Activated CD4-positive, alpha-beta T cell treated with anti-CD3 and anti-CD28 coated beads for 36 hours (primary cell): ENCODE measurements around the gene APBB1IP. TPM values are rescaled to one million over a fixed set of nuclear protein-coding genes. Genes with fewer than 3 reads are reported as not detected.
A peak's percentile ranks its signal among the peaks of the same experiment; 100 is the strongest.
"Not testable (repeated sequence)": the region's sequence is repeated elsewhere in the genome, so short reads cannot be mapped to it uniquely, and the experiment has no call there.

Source experiments
- ATAC-seq: fragments of 200-7000 bp; cut with Tn5 transposase; one replicate; pipeline ENCODE4 v1.10.0; 2021; ENCODE audit warnings: mild to moderate bottlenecking, moderate library complexity
- CTCF ChIA-PET: fragments of 350-600 bp; sonication (Branson Sonifier 250); formaldehyde crosslinking; loops from one replicate; lab custom pipeline; 2021; ENCODE audit warnings: antibody characterized with exemption; lab: Charles Lee
- POLR2A ChIA-PET: fragments of 350-600 bp; sonication (Branson Sonifier 250); formaldehyde crosslinking; loops from one replicate; lab custom pipeline; 2021; ENCODE audit warnings: antibody characterized with exemption, inconsistent platforms; lab: Charles Lee
- DNase-seq: peaks from one replicate; pipeline ENCODE4 v3.0.0-alpha.2; 2020
- H3K27ac Mint-ChIP-seq: one replicate; pipeline ENCODE4 v1.8.0; 2021; ENCODE audit warnings: mixed read lengths
- H3K27me3 Mint-ChIP-seq: one replicate; pipeline ENCODE4 v1.8.0; 2021; ENCODE audit warnings: mixed read lengths
- H3K36me3 Mint-ChIP-seq: one replicate; pipeline ENCODE4 v1.8.0; 2021; ENCODE audit warnings: low read depth, mixed read lengths
- H3K4me1 Mint-ChIP-seq: one replicate; pipeline ENCODE4 v1.8.0; 2021; ENCODE audit warnings: mixed read lengths
- H3K4me3 Mint-ChIP-seq: one replicate; pipeline ENCODE4 v1.8.0; 2021; ENCODE audit warnings: mild to moderate bottlenecking, moderate library complexity, mixed read lengths
- H3K9me3 Mint-ChIP-seq: one replicate; pipeline ENCODE4 v1.8.0; 2021; ENCODE audit warnings: low read depth, mixed read lengths
- intact Hi-C, 2 experiments: fragments of 100-400 bp; cut with DNase I in 1 of 2; cut with micrococcal nuclease in 1 of 2; formaldehyde crosslinking; loops; one replicate each; pipeline versions ENCODE4 v1.14.2 to v1.15.1; 2022 to 2024; cut with DNase I, micrococcal nuclease
- total RNA-seq, 2 experiments: library from RNA; stranded (reverse); gene quantifications; one replicate each; pipeline ENCODE4 v1.2.3, GENCODE V29; 2021

APBB1IP gene, protein sequence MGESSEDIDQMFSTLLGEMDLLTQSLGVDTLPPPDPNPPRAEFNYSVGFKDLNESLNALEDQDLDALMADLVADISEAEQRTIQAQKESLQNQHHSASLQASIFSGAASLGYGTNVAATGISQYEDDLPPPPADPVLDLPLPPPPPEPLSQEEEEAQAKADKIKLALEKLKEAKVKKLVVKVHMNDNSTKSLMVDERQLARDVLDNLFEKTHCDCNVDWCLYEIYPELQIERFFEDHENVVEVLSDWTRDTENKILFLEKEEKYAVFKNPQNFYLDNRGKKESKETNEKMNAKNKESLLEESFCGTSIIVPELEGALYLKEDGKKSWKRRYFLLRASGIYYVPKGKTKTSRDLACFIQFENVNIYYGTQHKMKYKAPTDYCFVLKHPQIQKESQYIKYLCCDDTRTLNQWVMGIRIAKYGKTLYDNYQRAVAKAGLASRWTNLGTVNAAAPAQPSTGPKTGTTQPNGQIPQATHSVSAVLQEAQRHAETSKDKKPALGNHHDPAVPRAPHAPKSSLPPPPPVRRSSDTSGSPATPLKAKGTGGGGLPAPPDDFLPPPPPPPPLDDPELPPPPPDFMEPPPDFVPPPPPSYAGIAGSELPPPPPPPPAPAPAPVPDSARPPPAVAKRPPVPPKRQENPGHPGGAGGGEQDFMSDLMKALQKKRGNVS
- 10 to 100 TPM; 53.3 to 66.4 TPM for total RNA-seq

DNA sequence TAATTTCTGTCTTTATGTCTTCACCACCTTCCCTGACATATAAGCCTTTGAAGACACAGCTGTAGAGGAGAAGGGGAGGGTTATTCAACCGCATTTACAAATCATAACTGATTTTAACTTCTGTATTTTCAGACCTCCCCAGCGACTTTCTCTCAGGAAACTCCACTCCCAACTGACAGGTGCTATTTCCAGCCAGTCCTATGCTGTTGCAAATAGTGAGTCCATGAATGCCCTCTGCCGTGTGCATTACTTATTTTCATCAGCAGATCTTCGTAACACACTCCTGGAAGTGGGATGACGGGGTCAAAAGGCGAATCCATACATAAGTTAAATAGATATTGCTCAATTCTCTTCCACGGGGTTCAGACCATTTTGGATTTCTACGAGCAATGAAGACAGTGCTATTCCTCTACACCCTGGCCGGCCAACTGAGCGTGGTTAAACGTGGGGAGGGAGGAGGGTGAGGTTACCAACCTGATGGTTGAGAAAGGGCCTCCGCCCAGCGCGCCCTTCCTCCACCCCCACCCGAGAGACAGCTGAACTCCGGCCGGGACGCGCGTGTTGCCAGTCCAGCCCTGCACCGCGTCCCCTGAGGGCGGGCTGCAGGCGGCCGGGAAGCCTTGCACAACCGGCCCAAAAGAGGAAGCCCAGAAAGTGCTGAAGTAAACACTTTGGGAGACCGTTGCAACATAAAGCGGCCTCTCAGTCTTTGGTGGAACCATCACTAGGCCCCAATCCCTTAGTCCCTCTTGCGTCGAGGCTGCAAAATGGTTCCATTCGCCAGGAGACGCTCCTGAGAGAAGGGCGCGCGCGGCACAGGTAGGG, at the start of gene APBB1IP:
TSS of gene APBB1IP (plus strand) at position 705 of the 825 bp plus-strand sequence. CDS start 53,986 bp downstream, outside the sequence.
- intact Hi-C loops, result loop anchor here (1.0 to 10.0 kb wide), 8 partner anchors 8 to 719 kb away; partner anchors contain the start of genes PDSS1 (in 2 of the 2), ABI1 (in 1 of the 2) and MASTL (in 1 of the 2)
- POLR2A ChIA-PET, result no interaction called here
- peaks cover 49% of the 10 kb centered on the region for H3K4me1 Mint-ChIP-seq

GRCh38 chr10:26389533-26389932, 48.6 kb upstream of the APBB1IP start:
- H3K27me3 Mint-ChIP-seq, result peaks cover 10% of the 10 kb centered on the region
- ChIA-PET POLR2A (no interaction called here), CTCF (no interaction called here)
- intact Hi-C loops, result no loop called here
- DNase-seq (no peak), ATAC-seq (no peak)
- H3K27ac Mint-ChIP-seq, result no peak overlapping the region
- H3K36me3 Mint-ChIP-seq, result no peaks in the 10 kb centered on the region
- H3K4me3 Mint-ChIP-seq, result no peak overlapping the region
- H3K4me1 Mint-ChIP-seq, result peaks cover 12% of the 10 kb centered on the region
- H3K9me3 Mint-ChIP-seq, result peaks cover 3% of the 10 kb centered on the region

More for the DNA sequence above, at the start of gene APBB1IP:
- DNase-seq, result peak; percentile 73
- CTCF ChIA-PET, result no interaction called here
- peak; percentile 56 for ATAC-seq
- peak within 1 kb of the TSS; percentile 89 for H3K4me3 Mint-ChIP-seq
- H3K27ac Mint-ChIP-seq, result peak within 1 kb of the TSS; percentile 97
- H3K27me3 Mint-ChIP-seq, result no peaks in the 10 kb centered on the region
- no peaks in the 10 kb centered on the region for H3K9me3 Mint-ChIP-seq
- H3K36me3 Mint-ChIP-seq, result peaks cover 12% of the 10 kb centered on the region

DNA sequence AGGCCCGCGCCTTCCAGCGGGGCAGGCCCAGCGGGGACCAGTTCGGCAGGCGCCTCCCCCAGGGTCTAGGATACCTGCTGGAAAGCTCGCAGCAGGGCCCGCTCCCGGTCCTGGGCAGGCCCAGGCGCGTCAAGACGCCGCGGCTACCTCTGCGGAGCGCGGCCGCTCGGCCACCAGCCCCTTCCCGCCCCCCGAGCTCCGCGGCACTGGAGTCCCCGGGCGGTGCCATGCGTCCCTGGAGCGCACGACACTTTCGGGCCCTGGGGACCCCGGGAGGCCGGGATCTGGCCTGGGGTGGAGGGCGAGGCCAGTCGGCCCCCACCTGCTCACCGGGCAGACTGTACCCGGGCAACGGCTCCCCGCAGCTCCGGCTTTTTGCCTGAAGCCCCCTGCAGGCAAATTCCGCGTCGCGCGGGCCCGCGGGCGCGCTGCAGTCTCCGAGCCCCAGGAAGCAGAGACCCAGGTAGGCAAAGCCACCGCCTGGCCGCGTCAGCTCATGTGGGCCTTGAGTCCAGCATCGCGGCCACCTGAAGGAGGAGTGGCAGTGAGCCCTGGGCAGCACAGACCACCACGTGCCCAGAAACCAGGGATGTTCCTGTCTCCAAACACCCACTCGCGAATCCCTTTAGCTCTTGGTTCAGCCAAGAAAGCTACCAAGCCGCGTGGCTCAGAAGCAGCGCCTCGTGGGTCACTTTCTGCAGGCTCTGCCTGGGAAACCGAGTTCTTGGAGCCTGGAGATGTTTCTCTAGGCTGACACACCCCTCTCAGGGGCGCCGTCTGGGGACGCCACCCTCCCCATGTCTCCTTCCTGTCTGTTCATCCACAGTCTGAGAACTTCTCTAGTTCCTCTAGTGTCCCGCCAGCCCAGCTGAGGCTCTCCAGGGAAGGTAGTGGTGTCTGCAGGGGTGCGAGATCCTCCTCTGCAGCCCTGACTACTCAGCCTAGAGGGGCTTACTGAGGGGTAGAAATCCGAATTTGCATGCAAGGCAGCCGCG, 46.1 kb upstream of the APBB1IP start:
- Mint-ChIP-seq H3K27ac (no peak overlapping the region), H3K27me3 (peaks cover 10% of the 10 kb centered on the region), H3K4me1 (peaks cover 8% of the 10 kb centered on the region), H3K9me3 (peaks cover 3% of the 10 kb centered on the region), H3K36me3 (no peaks in the 10 kb centered on the region), H3K4me3 (no peak overlapping the region)
- DNase-seq, result peak; percentile 13
- peak; percentile 47 for ATAC-seq
- intact Hi-C loops, result no loop called here
- ChIA-PET CTCF (interaction anchor here (0.6 to 1.9 kb wide), 4 partner anchors 10 to 1845 kb away, joined by 3 to 8 read pairs (median 4); no protein-coding TSS in a partner anchor), POLR2A (no interaction called here)

DNA sequence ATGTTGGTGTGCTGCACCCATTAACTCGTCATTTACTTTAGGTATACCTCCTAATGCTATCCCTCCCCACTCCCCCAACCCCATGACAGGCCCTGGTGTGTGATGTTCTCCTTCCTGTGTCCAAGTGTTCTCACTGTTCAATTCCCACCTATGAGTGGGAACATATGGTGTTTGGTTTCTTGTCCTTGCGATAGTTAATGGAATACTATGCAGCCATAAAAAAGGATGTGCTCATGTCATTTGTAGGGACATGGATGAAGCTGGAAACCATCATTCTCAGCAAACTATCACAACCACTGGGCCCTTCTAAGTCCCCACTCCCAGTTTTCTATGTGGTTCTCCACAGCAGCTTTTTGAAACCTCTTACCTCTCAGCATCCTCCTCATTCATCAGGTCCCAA, 39.8 kb upstream of the APBB1IP start:
- CTCF ChIA-PET, result interaction anchor here (0.8 to 0.9 kb wide), 2 partner anchors 11 to 15 kb away, joined by 3 read pairs; no protein-coding TSS in a partner anchor
- H3K36me3 Mint-ChIP-seq, H3K4me1 Mint-ChIP-seq, DNase-seq, ATAC-seq, H3K27ac Mint-ChIP-seq, H3K27me3 Mint-ChIP-seq, H3K9me3 Mint-ChIP-seq, H3K4me3 Mint-ChIP-seq, POLR2A ChIA-PET, intact Hi-C loops: not testable (repeated sequence)

GRCh38 chr10:26407406-26407969, 30.7 kb upstream of the APBB1IP start:
- Mint-ChIP-seq H3K27ac (no peak overlapping the region), H3K9me3 (no peaks in the 10 kb centered on the region), H3K36me3 (no peaks in the 10 kb centered on the region), H3K27me3 (peaks cover 2% of the 10 kb centered on the region), H3K4me3 (no peak overlapping the region), H3K4me1 (peaks cover 2% of the 10 kb centered on the region)
- intact Hi-C loops, result no loop called here
- DNase-seq (no peak), ATAC-seq (peak; percentile 39)
- ChIA-PET CTCF (interaction anchor here (0.6 kb wide), 1 partner anchor 552 kb away, joined by 4 read pairs; no protein-coding TSS in a partner anchor), POLR2A (no interaction called here)

DNA sequence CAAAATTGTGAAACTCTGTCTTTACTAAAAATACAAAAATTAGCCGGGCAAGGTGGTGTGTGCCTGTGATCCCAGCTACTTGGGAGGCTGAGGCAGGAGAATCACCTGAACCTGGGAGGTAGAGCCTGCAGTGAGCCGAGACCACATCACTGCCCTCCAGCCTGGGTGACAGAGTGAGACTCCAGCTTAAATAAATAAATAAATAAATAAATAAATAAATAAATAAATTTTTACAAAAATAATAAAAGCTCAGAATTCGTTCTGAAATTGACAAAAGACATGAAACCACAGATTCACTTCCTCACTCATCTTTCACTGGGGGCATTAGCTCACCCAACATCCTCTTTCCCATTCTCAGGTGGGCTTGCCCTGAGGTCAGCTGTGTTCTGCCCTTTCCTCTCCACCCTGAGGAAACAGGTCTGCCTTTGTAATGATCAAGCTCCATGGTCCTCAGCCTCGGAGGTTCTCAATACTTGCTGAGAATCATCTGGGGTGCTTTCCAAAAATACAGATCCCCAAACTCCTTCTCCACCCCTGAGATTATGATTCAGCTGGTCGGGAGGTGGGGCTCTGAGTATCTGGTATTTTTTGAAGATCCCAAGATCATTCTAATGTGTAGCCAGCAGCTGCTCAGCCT, 29.2 kb upstream of the APBB1IP start:
- DNase-seq (no peak), ATAC-seq (no peak)
- intact Hi-C loops, result no loop called here
- Mint-ChIP-seq H3K27ac (no peak overlapping the region), H3K36me3 (no peaks in the 10 kb centered on the region), H3K4me3 (no peak overlapping the region), H3K9me3 (no peaks in the 10 kb centered on the region), H3K27me3 (peaks cover 2% of the 10 kb centered on the region), H3K4me1 (peaks cover 2% of the 10 kb centered on the region)
- CTCF ChIA-PET, result interaction anchor here (0.8 to 1.5 kb wide), 6 partner anchors 8 to 317 kb away, joined by 3 to 4 read pairs (median 3); no protein-coding TSS in a partner anchor
- POLR2A ChIA-PET, result no interaction called here

GRCh38 chr10:26410356-26410755, 27.8 kb upstream of the APBB1IP start:
- peaks cover 2% of the 10 kb centered on the region for H3K4me1 Mint-ChIP-seq
- no peaks in the 10 kb centered on the region for H3K9me3 Mint-ChIP-seq
- H3K4me3 Mint-ChIP-seq, result no peak overlapping the region
- intact Hi-C loops, result no loop called here
- no peaks in the 10 kb centered on the region for H3K27me3 Mint-ChIP-seq
- POLR2A ChIA-PET, result no interaction called here
- DNase-seq (no peak), ATAC-seq (no peak)
- no peak overlapping the region for H3K27ac Mint-ChIP-seq
- H3K36me3 Mint-ChIP-seq, result no peaks in the 10 kb centered on the region
- CTCF ChIA-PET, result interaction anchor here (0.6 to 1.6 kb wide), 3 partner anchors 10 to 23 kb away, joined by 3 to 4 read pairs (median 3); no protein-coding TSS in a partner anchor

DNA sequence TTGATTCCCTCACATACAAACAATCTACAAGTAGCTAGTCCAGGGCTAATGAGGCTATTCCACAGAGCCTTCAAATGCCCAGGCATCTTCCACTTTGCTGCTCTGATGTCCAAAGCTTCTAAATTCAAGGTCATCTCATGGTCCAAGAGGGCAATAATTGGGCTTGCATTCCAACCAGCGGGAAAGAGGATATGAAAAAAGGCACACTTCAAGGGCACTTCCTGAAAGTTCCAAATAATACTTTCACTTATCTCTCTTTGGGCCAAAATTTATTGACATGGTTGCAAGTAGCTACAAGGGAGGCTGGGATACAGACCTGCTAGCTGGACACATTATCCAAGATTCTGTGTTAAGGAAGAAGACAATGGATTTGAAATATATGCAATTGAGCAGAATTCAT, 25.2 kb upstream of the APBB1IP start:
- Mint-ChIP-seq H3K27ac (no peak overlapping the region), H3K9me3 (no peaks in the 10 kb centered on the region), H3K36me3 (no peaks in the 10 kb centered on the region), H3K4me1 (no peaks in the 10 kb centered on the region), H3K4me3 (no peak overlapping the region), H3K27me3 (no peaks in the 10 kb centered on the region)
- POLR2A ChIA-PET, result no interaction called here
- intact Hi-C loops, result no loop called here
- DNase-seq, result no peak
- ATAC-seq, result no peak
- CTCF ChIA-PET, result interaction anchor here (1.3 kb wide), 2 partner anchors 15 to 469 kb away, joined by 3 read pairs; no protein-coding TSS in a partner anchor

GRCh38 chr10:26413375-26413774, 24.8 kb upstream of the APBB1IP start:
- ChIA-PET POLR2A (no interaction called here), CTCF (interaction anchor here (1.3 kb wide), 1 partner anchor 15 kb away, joined by 3 read pairs; no protein-coding TSS in a partner anchor)
- Mint-ChIP-seq H3K4me1 (no peaks in the 10 kb centered on the region), H3K27ac (no peak overlapping the region), H3K36me3 (no peaks in the 10 kb centered on the region), H3K9me3 (no peaks in the 10 kb centered on the region), H3K4me3 (no peak overlapping the region), H3K27me3 (no peaks in the 10 kb centered on the region)
- ATAC-seq (no peak), DNase-seq (no peak)
- intact Hi-C loops, result no loop called here
